GM12873 (cell line): ENCODE measurements around the gene PIAS3.

Source experiments
- CTCF ChIP-seq: IDR thresholded peaks from 2 replicates; pipeline ENCODE4 v1.5.1; 2012; ENCODE audit warnings: low read depth, mild to moderate bottlenecking, moderate library complexity, low read length, control low read depth; ENCODE audit not compliant: insufficient read depth; ENCODE audit errors: missing control alignments

The PIAS3 gene

GRCh38 chr1:145806408-145806807 is 52.5 kb downstream of the PIAS3 start:
- no peak for TF ChIP-seq CTCF

GRCh38 chr1:145805057-145805456 is 53.8 kb downstream of the PIAS3 start:
- no peak for TF ChIP-seq CTCF

GRCh38 chr1:145804235-145805045 is 54.4 kb downstream of the PIAS3 start:
- no peak for TF ChIP-seq CTCF

- no peak for TF ChIP-seq CTCF
Observed at GRCh38 chr1:145799806-145800205, 59.1 kb downstream of the PIAS3 start.
